HUES48 (cell line): ENCODE results near the gene HECTD3.
"Not testable (repeated sequence)": the region's sequence is repeated elsewhere in the genome, so short reads cannot be mapped to it uniquely, and the experiment has no call there.

Source experiments
- H3K27ac ChIP-seq: one replicate; pipeline ENCODE4 v1.7.0; 2013; ENCODE audit warnings: low read depth, low read length, inconsistent platforms
- H3K27me3 ChIP-seq: 2 replicates; pipeline ENCODE4 v1.6.1; 2013; ENCODE audit warnings: mild to moderate bottlenecking, low read length; ENCODE audit not compliant: control insufficient read depth, insufficient read depth
- H3K36me3 ChIP-seq: 2 replicates; pipeline ENCODE4 v1.6.1; 2013; ENCODE audit warnings: low read length; ENCODE audit not compliant: control insufficient read depth, insufficient read depth
- H3K4me1 ChIP-seq: 2 replicates; pipeline ENCODE4 v1.6.1; 2013; ENCODE audit warnings: mild to moderate bottlenecking, low read length; ENCODE audit not compliant: control insufficient read depth, insufficient read depth
- H3K4me3 ChIP-seq: 2 replicates; pipeline ENCODE4 v1.5.1; 2013; ENCODE audit warnings: mild to moderate bottlenecking, low read depth, low read length
- H3K9ac ChIP-seq: 2 replicates; pipeline ENCODE4 v1.6.1; 2013; ENCODE audit warnings: mild to moderate bottlenecking, low read depth, low read length, moderate library complexity
- H3K9me3 ChIP-seq: 2 replicates; pipeline ENCODE4 v1.6.1; 2013; ENCODE audit warnings: low read length; ENCODE audit not compliant: control insufficient read depth, insufficient read depth

HECTD3 gene

DNA sequence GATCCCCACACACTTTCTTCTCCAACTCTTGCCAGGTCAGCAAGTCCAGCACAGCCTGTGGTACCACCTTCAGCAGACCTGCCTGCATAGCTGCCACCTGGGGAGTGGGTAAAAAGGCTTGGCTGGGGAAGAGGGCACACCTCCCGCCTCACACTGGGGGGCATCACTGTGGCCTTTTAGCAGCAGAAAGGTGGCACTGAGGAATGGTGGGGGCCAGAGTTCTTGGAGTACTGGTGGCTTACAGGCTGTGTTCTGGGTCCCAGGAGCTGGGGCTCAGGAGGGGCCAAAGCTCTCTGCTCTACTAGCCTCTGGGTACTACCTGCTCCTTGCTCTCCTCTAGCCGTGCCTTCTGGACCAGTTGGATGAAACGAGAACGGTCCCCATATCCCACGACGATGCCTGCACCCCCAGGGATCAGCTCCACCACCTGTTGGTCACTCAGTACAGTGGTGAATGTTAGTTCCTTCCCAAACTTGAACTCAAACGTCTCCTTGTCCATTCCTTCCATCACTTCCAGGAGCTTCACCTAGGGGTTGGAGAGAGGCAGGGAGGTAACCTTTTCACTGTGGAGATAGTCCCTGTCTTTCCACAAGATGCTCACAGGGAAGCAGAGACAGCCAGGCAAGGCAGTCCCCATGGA lies 6.7 kb downstream of the HECTD3 start:
- H3K4me3 ChIP-seq: no peak overlapping the region
- no peaks in the 10 kb centered on the region for H3K9me3 ChIP-seq
- H3K9ac ChIP-seq: no peak overlapping the region
- no peaks in the 10 kb centered on the region for H3K27me3 ChIP-seq
- H3K27ac ChIP-seq: no peak overlapping the region
- peaks cover 70% of the 10 kb centered on the region for H3K36me3 ChIP-seq
- no peaks in the 10 kb centered on the region for H3K4me1 ChIP-seq

DNA sequence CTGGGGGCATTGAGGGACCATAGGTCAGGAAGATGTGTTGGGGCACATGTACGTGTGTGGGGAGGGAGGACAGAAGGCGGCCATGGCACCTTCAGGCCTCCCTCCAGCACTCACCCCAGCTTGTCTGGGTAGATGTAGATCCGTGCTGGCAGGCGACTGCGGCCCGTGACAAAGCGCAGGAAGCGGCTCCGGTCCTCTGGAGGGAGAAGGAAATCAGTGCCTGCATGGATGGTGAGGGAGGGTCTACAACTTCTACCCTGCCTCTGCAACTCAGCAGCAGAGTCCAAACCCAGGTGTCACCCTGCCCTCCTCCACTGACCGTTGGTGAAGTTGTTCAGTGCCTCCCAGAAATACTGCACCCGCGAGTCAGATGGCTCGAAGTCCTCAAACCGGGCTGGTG lies 7.4 kb downstream of the HECTD3 start:
- no peak overlapping the region for H3K27ac ChIP-seq
- H3K27me3 ChIP-seq: no peaks in the 10 kb centered on the region
- no peak overlapping the region for H3K9ac ChIP-seq
- no peaks in the 10 kb centered on the region for H3K9me3 ChIP-seq
- peaks cover 64% of the 10 kb centered on the region for H3K36me3 ChIP-seq
- no peaks in the 10 kb centered on the region for H3K4me1 ChIP-seq
- no peak overlapping the region for H3K4me3 ChIP-seq

DNA sequence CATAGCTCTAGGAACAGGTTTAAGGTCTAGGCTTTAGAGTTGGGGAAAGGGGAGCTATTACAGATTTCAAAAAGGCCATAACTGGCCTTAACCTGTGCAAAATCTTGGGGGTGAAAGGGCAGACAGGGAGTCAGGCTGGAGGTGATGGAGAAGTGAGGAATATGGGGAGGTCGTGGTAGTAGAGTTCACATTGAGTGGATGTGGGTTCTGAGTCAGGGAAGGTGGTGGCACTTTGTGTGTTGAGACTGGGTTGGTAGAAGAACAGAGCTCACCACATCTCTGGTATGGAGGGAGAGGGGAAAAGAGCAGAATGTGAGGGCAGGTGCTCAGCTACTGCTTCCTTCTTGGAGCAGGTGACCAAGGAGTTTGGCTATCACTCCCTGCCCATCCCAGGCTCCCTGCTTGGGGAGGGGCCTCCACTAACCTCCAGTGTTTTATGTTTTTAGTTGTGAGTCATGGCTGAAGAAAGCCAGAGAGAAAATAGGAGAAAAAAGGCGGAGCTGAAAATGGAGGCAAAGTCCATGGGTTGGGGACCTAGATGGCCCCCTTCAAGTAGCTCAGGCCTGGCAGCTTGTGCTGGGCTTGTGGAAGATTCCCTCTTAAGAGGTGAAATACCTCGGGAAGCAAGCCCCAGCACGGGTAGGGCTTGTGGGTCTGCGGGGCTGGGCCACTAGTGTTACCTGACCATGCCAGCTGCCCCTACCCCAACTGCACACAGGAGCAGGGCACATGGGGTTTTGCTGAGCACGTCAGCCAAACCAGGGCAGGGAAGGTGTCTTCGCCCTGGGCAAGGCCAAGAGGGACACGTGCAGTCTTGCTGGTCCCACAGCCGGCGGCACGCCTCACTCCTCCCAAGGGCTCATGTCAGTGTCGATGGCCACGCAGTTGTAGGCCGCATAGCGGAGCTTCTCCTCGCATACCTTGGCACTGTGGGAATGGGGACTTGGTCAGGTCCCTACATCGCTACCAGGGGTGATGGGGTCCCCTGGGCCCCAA lies 8.2 kb downstream of the HECTD3 start:
- H3K36me3 ChIP-seq: peaks cover 59% of the 10 kb centered on the region
- H3K27ac ChIP-seq: no peak overlapping the region
- no peaks in the 10 kb centered on the region for H3K27me3 ChIP-seq
- H3K9ac ChIP-seq: no peak overlapping the region
- H3K9me3 ChIP-seq: no peaks in the 10 kb centered on the region
- H3K4me3 ChIP-seq: no peak overlapping the region
- no peaks in the 10 kb centered on the region for H3K4me1 ChIP-seq

DNA sequence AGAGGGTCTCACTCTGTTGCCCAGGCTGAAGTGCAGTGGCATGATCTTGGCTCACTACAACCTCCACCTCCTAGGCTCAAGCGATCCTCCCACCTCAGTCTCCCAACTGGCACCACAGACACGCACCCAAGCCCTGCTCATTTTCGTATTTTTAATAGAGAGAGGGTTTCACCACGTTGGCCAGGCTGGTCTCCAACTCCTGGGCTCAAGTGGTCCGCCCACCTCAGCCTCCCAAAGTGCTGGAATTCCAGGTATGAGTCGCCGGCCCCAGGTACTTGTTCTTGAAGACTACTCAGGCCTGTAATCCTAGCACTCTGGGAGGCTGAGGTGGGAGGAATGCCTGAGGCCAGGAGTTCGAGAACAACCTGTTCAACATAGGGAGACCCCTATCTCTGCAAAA lies 9.5 kb downstream of the HECTD3 start:
- not testable (repeated sequence) for H3K4me3 ChIP-seq, H3K27ac ChIP-seq, H3K27me3 ChIP-seq, H3K9me3 ChIP-seq, H3K9ac ChIP-seq, H3K4me1 ChIP-seq
- H3K36me3 ChIP-seq: peaks cover 46% of the 10 kb centered on the region

DNA sequence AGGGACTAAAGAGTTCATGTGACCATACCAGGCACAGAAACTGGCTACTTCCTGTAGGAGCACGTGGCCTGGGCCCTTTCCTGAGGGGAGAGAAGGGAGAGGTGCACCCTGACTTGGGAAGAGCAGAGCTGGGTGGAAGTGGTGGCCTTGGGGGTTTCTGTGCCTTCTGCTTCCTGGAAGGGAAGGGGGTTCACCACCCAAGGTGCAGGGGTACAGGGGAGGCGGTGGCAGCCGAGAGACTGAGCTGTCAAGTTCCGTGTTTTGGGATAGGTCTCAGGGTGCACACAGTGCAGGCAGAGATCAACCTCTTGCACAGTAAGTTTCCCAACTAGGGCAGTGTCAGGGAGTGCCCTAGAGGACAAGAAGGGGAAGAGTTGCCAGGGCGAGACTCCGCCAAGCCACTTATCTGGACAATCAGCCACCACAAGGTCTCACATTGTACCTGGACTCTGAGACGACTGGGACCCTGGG lies 10.1 kb downstream of the HECTD3 start:
- no peak overlapping the region for H3K27ac ChIP-seq

DNA sequence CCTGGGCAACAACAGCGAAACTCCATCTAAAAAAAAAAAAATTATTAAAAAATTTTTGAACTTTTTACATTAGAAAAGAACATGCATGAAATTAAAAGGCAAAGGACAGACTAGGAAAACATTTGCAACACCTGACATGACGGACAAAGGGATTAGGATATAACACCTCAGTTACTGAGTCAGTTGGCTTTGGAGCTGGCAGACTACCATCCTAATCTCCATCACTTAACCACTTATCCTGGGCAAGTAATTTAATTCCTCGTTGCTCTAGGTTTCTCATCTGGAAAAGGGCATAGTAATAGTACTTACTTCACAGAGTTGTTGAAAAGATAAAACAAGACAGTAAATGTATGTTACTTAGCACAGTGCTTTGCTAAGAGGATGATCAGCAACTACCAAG lies 11.9 kb downstream of the HECTD3 start:
- Histone ChIP-seq H3K27me3 (no peaks in the 10 kb centered on the region), H3K27ac (no peak overlapping the region), H3K9ac (no peak overlapping the region), H3K9me3 (no peaks in the 10 kb centered on the region), H3K4me1 (no peaks in the 10 kb centered on the region), H3K4me3 (no peak overlapping the region), H3K36me3 (peaks cover 25% of the 10 kb centered on the region)

More for the DNA sequence above, 10.1 kb downstream of the HECTD3 start:
- no peaks in the 10 kb centered on the region for H3K4me1 ChIP-seq
- H3K9ac ChIP-seq: no peak overlapping the region
- H3K9me3 ChIP-seq: no peaks in the 10 kb centered on the region
- no peaks in the 10 kb centered on the region for H3K27me3 ChIP-seq
- H3K4me3 ChIP-seq: no peak overlapping the region
- peaks cover 43% of the 10 kb centered on the region for H3K36me3 ChIP-seq

DNA sequence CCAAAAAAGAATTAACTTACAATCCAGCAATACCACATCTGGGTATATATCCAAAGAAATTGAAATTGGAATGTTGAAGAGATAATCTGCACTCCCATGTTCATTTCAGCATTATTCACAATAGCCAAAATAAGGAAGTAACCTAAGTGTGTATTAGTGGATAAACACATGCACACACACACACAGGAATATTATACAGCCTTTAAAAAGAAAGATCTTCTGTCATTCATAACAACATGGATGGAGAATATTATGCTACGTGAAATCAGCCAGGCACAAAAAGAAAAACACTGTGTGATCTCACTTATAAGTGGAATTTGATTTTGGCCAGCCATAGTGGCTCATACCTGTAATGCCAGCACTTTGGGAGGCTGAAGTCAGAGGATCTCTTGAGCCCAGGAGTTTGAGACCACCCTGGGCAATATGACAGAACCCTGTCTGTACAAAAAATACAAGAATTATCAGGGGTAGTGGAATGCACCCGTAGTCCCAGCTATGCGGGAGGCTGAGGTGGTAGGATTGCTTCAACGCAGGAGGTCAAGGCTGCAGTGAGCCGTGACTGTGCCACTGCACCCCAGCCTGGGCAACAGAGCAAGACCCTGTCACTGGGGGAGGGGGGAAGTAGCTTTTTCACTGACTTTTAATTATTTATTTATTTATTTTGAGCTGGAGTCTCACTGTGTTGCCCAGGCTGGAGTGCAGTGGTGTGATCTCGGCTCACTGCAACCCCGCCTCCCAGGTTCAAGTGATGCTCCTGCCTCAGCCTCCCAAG lies 15.5 kb downstream of the HECTD3 start:
- Histone ChIP-seq H3K27me3 (no peaks in the 10 kb centered on the region), H3K9ac (no peak overlapping the region), H3K36me3 (no peaks in the 10 kb centered on the region), H3K9me3 (no peaks in the 10 kb centered on the region), H3K4me3 (no peak overlapping the region), H3K27ac (no peak overlapping the region), H3K4me1 (no peaks in the 10 kb centered on the region)

DNA sequence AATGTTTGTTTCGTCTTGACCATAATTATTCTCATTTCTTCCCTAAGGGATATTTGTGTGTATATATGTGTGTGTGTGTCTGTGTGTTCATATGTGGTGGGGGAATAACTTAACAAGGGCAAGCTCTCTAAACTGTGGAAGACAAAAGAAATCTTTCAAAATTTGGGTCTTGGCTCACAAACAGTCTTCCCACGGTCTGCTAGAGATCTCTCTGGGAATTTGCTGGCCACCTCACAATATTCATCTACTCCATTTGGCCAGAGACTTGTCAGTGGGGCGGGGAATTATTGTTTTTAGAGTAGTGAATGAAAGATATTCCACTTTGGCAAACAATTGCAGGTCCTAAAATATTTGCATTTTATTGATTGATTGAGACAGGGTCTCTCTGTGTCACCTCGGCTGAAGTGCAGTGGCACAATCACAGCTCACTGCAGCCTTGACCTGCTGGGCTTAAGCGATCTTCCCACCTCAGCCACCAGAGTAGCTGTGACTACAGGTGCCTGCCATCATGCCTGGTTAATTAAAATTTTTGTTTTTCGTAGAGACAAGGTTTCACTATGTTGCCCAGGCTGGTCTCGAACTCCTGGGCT lies 16.7 kb downstream of the HECTD3 start:
- no peaks in the 10 kb centered on the region for H3K27me3 ChIP-seq
- H3K4me3 ChIP-seq: no peak overlapping the region
- H3K27ac ChIP-seq: no peak overlapping the region
- H3K4me1 ChIP-seq: no peaks in the 10 kb centered on the region
- H3K36me3 ChIP-seq: no peaks in the 10 kb centered on the region
- no peaks in the 10 kb centered on the region for H3K9me3 ChIP-seq
- H3K9ac ChIP-seq: no peak overlapping the region

DNA sequence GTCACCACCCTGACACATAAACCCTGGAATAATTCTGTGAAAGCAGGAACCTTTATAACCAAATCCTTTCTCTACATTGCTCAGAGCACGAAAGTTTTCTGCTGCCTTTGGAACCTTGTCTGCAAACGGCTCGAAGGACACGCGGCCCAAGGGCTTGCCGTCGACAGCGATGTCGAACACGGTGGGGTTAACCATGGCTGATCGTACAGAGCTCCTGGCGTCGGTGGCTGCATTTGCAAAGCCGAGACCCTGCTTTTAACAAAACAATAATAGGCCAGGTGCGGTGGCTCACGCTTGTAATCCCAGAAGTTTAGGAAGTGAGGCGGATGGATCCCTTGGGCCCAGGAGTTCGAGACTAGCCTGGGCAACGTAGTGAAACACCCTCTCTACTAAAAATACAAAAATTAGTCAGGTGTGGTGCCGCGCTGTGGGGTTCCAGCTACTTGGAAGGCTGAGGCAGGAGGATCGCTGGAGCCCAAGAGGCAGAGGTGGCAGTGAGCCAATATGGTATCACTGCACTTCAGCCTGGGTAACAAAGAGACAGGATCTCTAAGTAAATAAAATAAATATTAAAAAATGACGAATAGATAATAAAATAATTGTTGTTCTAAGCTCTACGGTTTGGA lies 22.5 kb downstream of the HECTD3 start:
- Histone ChIP-seq H3K4me1 (peaks cover 8% of the 10 kb centered on the region; the same call in 1 of the 2 replicates), H3K27me3 (no peaks in the 10 kb centered on the region), H3K9ac (no peak overlapping the region), H3K9me3 (no peaks in the 10 kb centered on the region), H3K27ac (no peak overlapping the region), H3K36me3 (no peaks in the 10 kb centered on the region), H3K4me3 (no peak overlapping the region)

DNA sequence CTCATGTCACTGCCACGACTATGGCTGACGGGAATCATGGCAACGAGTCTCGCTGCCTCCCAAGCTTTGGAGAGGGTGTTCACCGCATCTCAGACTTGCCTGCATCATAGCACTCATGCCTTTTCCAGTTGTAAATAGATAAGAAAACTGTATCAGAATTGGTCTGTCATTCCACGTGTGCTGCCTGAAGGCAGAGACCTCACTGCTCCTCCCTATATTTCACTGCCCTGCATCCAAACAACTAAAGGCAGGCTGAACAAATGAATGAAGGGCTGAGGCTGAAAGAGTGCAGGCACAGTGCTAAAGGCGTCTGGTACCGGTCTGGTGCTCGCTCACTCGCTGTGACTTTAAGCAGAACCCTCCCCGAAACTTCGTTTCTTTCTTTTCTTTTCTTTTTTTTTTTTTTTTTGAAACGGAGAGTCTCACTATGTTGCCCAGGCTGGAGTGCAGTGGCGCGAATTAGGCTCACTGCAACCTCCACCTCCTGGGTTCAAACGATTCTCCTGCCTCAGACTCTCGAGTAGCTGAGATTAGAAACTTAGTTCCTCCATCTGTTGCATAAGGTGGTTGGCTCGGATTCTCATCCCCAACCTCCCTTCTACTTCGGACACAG lies 25.3 kb downstream of the HECTD3 start:
- Histone ChIP-seq H3K4me3 (peak overlapping the region; percentile 94), H3K36me3 (peaks cover 3% of the 10 kb centered on the region), H3K27me3 (no peaks in the 10 kb centered on the region), H3K4me1 (peaks cover 8% of the 10 kb centered on the region; the same call in 1 of the 2 replicates), H3K9me3 (no peaks in the 10 kb centered on the region), H3K27ac (no peak overlapping the region), H3K9ac (peak overlapping the region; percentile 46; the same call in 1 of the 2 replicates)
